GM21423 (cell line): ENCODE measurements around the gene UNC13B.
"Not testable (repeated sequence)": the region's sequence is repeated elsewhere in the genome, so short reads cannot be mapped to it uniquely, and the experiment has no call there.

Source experiments
- ATAC-seq: cut with Tn5 transposase; IDR thresholded peaks from one replicate; pipeline ENCODE4 v1.9.1; 2021; ENCODE audit warnings: mild to moderate bottlenecking, moderate library complexity; ENCODE audit not compliant: unreplicated experiment

UNC13B gene

DNA sequence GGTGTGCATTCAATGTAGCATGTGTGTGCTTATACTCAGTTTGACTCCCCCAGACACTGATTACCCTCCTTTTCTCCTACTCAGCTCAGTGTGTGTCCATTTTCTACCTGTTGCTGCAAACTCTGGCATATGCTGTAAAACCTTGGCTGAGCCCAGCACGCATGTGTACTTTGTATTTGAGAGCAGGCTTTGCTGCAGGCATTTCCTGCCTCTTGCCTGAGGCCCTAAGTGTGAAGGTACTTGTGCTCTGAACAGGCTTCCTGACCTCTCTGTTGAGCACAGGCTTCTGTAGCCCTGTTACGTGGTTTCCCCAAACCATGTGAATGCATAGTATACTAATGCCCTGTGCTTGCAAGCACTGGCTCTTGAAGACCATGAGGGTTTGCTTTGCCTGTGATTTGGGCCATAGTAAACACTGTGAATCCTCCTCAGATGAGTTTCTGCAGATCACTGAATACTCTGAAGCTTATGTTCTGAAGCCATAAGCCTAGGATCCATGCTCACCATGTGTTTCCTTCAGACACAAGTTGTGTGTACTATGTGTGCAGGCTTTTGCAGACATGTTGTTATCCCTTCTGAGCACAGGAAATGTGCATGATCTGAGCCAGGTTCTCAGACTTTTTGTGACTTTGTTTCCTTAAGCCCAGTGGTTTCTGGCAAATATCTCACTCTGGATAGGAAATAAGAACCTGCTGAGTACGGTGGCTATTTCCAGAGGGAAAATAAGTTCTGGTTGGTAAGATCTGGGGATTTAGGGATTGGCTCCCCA lies 203.2 kb downstream of the UNC13B start:
- no peak for ATAC-seq

DNA sequence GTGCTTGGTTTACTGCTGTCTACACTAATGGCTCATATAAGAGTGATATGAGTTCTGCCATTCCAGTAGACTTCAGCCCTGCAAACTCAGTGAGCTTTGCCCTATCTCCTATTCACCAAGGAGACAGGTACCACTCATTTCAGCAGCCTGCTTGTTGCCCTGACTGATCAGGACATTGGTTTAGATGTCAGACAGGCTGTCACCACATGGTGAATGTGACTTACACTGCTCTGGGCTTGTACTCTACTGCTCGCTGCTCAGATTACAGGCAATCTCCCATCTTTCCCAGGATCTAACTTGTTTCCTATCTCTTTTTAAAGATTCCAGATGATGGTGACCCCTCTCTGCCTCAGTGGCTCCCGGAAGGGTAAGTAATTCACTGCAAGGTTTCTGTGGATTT lies 204.8 kb downstream of the UNC13B start:
- no peak for ATAC-seq

DNA sequence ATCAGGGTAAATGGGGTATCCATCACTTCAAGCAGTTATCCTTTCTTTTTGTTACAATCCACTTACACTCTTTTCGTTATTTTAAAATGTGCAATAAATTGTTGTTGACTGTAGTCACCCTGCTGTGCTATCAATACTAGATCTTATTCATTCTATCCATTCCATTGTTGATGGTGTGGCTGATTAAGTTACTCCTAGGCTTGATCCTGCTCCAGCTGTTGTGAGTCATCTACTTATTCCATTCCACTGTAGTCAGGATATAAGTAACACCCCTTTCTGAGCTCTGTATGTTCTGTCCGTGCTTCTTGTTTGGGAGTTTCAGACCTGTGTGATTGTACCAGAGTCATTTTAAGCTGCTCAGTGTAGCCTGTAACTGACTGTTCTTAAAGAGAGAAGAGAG lies 205.6 kb downstream of the UNC13B start:
- no peak for ATAC-seq

DNA sequence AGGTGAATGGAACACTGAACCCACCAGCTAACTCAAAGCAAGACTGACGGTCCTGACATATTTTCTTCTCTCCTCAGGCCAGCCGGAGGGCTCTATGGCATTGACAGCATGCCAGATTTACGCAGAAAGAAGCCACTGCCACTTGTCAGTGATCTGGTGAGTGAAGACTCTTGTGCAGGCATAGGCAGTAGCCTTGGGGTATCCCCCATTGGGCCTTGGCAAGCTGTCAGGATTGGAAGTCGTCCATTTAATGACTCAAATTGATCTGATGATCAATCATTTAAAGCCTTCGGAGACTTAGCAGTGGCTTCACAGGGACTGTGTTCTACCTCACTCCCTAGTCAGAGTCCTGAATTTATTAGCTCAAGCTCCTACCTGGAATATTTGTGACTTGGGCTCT lies 208.4 kb downstream of the UNC13B start:
- no peak for ATAC-seq

DNA sequence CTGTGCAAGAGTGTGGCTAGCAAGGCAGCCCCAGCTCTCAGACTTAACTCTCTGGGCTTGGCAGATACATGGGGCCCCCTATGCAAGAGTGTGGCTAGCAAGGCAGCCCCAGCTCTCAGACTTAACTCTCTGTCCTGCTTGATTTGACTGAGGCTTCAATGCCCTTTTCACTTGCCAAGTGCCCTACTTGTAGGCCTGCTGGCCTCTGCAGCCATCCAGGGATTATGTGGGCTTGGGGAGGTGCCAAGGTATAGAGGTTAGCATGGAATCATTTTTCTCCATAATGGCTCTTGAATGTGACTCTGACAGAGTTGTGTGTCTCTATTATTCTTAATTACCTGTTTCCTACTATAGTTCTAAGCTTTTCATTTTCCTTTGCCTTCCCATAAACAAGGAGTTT lies 212.6 kb downstream of the UNC13B start:
- no peak for ATAC-seq

DNA sequence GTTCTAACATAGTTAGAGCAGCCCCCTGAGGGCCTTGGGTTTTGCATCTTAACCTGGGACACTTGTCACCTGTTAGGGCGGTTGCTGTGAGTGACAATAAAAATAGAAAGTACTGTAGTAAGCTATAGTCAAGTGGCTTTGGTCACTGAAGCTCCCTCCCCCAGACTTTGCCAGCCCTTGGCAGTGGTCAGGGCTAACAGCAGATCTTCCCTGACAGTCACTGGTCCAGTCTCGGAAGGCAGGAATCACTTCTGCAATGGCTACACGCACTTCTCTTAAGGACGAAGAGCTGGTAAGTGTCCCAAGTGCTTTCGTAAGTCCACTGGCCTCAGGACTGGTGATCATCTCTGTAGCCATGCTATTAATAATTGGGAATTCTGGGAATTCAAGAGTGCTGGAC lies 213.1 kb downstream of the UNC13B start:
- ATAC-seq: no peak

DNA sequence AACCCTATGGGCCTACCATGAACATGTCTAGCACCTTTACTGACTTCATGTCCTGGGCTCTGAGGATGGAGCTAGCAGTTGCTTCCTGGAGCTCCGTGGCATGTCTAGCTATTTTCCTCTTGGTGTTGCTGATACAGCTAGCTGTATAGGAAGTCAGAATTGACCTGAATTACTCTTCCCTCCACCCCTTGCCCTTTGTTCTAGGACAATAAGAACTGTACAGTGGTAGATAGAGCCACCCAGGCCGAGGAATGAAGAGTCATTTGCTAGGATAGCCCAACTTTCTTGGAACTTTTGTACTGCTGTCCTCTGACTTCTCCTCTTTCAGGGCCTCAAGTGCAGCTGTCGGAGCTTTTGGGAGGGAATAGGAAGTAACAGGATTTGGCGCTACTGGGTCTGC lies 218.2 kb downstream of the UNC13B start:
- ATAC-seq: no peak

DNA sequence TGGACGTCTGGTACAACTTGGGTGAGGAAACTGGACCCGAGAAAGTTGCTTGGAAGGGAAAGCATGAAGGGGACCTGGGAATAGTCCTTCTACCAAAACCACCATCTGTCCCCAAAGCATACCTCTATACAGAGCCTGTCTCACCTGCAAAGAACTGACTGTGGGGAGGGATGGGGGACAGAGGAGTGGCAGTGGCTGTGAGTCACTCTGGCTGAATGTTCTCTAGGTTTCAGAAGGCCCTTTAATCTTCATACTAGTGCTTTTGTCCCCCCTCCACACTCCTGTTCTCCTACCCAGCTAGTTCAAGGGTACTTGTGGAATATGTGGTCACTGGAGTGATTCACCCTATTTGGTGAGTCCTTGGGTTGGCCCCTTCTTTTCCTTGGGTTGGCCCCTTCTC lies 218.8 kb downstream of the UNC13B start:
- ATAC-seq: no peak

DNA sequence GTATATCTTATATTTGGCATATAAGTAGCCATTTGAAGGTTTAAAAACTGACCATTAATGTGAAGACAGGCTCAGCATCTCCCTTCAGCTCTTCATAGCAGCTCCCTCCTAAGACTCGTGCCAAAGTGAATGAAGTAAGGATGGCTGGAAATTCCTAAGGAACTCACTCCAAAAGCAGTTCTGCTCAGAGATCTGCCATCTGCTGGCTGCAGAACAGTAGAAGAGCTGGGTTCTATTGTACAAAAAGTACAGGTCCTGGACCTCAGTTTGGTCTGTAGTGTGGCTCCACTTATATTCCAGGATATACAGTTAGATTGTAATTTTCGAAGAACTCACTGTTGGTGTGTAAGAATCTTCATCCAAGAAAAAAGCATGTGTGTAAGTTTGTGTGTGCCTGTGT lies 223.2 kb downstream of the UNC13B start:
- ATAC-seq: no peak

DNA sequence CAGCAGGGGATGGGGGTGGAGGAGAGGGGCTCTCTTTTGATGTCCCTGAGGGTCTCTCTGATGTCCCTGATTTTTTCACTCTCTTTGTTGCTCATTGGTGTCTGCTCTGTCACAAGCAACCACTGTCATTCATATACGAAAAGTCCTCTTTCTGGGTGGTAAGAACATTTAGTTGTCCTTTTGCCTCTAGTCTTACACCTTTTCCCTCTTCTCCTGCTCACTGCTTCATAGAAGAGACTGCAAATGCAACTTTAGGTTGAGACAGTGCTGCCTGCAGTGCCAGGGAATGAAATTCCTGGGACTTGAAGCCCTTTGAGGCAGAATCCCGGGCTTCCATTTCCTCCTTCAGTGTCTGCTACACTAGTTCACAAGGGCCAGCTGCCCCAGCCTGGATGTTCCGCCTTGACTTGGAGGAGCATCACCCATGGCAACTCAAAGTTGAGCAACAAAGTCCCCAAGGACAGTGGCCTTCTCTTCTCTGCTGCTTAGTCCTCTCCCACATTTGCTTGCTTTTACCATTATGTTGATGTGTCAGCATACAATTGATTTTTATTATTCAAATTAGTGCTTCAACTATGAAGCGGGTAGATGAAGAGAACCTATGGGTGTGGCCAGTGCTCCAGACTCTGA lies 233.4 kb downstream of the UNC13B start:
- ATAC-seq: no peak

DNA sequence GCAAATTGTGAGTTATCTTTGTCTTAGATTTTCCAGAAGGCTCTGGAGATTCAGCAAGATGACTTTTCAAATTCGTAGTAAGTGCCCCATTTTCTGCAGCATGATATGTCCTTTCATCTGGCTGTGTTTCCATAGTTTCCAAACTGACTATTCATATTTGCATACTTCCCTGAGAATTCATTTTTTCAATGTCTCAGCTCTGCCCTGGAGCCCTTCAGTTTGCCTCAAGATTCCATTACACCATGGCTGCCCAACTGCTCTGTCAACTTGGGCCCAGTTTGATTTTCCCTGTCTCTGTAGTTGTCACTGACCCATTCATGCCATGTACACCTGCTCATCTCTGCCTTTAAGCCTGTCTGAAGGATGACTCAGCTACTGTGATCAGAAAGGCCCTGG lies 233.9 kb downstream of the UNC13B start:
- no peak for ATAC-seq

DNA sequence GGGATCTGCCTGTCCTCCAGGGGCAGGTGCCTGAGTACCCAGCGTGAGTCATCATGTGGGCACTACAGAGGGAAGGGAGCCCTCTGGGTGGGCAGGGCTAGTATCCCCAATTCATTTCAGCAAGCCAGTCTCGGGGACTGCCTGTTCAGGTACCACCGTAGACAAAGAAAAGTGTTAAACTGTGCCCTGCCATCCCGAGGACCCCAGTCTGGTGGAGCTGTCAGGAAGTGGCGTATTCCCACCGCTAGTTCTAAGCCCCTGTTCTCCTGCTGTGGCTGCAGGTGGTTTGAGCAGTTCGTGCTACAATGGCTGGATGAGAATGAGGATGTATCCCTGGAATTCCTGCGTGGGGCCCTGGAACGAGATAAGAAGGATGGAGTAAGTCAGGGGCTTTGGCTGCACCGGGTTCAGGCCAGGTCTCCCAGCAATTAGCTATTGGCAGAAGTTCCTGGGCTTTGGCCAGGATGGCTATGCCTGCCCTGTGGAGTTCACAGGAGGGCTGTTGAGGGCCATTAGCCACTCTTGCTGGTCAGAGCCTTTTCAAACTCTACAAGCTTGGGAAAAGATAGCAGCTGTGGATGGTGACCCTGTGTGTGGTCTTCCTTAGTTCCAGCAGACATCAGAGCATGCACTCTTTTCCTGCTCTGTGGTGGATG lies 234.9 kb downstream of the UNC13B start:
- ATAC-seq: no peak

DNA sequence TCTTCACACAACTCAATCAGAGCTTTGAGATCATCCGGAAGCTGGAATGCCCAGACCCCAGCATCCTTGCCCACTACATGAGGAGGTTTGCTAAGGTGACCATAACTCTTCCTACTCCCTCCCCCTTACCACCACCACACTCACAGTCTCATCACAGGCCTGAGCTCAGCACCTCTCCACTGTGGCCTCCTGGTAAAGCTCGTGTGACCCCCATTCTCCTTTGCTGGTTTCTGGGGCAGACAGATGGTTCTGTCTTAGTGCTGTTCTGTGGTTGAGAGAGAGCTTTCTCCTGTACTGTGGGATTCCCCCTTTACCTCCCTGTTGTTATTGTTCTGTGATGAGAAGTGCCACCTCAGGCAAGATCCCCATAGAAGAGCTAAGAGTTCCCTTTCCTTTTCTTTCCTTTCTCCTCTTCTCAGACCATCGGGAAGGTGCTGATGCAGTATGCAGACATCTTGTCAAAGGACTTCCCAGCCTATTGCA lies 235.4 kb downstream of the UNC13B start:
- ATAC-seq: no peak

DNA sequence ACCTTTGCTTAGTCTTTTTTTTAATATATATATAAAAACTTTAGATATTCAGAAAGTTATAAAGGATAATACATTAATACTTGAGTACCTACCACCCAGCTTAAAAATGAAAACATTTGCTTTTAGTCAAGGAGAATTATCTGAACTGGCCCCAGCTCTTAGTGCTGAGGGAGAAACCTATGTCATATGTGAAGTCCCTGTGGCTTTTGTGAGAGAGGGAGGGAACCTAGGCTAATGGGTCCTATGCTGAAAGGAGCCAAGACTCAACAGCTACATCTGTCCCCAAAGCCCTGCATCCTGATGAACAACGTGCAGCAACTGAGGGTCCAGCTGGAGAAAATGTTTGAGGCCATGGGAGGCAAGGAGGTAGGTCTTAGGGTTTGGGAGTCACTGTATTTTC lies 236.1 kb downstream of the UNC13B start:
- no peak for ATAC-seq

DNA sequence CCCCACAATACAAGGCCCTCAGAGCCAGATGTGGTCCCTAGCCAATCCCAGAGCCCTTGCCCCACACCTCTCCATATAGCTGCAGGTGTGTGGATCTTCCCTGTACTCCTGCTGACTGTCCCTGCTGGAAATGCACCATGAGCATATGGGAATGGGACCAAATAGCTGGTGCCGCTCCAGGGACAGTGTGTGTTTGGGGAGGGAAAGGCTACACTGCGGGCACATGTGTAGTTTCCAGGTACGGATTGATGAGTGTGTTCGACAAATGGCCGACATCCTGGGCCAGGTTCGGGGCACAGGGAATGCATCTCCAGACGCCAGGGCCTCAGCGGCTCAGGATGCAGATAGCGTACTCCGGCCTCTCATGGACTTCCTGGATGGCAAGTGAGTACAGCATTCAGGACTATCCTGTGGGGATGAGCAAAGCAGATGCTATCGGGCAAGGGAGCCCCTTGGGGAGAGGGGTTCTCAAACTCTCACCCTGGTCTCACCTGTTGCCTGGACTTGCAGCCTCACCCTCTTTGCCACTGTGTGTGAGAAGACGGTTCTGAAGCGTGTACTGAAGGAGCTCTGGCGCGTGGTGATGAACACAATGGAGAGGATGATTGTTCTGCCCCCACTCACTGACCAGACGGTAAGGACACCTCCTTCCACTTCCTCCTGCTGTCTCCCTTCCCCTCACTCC lies 237.0 kb downstream of the UNC13B start:
- ATAC-seq: no peak

DNA sequence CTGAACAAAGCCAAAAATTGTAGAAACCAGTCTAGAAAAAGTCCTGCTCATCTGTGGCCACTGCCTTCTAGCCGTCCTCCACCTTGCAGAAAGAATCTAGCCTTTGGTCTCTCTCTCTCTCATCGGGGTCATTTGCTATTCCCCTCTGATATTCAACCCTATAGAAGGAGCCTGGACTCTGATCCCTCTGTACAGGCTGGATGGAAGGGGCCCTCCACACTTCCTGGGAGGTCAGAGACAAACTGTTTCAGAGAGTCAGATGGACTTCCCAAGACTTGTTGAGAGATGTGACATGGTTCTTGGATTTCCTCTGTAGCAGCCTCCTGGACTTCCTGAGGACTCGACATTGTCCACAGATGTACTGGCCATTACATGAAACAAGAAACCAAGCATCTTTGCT lies 243.1 kb downstream of the UNC13B start:
- ATAC-seq: no peak

DNA sequence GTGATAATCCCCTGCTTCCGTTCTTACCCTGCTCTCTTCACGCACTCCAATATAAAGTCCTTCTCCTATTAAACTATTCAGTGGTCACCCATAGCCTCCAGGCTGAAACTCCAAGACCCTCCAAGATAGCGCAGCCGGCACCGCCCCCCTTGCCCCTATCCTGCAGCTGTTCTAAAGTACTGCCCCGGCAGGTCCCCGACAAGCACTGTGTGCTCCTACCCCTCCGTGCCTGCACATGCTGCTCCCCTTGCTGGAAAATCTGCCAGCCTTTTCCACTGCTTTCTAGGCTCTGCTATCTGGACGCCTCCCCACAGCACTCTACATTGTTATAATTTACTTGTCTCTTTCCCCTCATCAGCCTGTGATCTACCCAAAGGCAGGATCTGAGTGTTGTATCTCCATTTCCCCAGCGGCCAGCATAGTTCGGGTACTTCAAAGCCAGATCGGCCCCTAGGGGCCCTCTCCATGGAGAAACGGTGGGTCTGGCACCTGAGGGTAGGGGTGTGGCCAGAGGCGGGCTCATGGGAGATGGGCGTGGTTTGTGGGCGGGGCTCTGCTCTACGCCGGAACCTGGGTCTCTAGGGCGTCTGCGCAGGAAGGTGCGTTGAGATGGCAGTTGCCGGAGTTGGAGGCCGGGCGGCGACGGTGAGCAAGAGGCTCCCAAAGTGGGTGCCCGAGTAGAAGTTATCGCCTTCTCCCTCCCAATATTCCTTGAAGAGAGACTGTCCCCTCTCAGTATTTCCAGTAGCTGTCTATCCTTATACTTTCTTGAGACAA lies 244.6 kb downstream of the UNC13B start:
- no peak for ATAC-seq

DNA sequence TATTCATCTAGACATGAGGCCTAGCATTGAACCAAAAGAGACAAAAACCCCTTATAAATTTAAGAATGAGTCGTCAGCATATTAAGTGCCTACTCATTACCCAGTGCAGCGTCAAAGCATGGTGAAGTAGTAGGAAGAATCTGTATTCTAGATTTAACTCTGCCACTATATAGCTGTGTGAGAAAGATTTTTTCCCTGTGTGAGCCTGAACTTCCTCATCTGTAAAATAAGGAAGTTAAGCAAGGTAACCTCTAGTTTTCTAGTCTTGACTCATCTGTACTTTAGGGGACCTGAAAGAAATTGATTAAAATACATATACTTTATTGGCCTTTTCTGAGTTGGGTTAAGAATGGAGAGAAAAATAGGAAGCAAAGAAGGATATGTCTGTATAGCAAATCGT lies 246.0 kb downstream of the UNC13B start:
- no peak for ATAC-seq

DNA sequence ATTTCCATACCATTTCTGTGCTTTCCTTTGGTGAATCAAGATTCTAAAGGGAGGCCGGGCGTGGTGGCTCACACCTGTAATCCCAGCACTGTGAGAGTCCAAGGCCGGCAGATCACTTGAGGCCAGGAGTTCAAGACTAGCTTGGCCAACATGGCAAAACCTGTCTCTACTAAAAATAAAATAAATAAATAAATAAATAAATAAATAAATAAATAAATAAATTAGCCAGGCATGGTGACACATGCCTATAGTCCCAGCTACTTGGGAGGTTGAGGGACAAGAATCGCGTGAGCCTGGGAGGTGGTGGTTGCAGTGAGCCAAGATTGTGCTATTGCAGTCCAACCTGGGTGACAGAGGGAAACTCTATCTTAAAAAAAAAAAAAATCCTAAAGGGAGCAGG lies 247.6 kb downstream of the UNC13B start:
- ATAC-seq: not testable (repeated sequence)

DNA sequence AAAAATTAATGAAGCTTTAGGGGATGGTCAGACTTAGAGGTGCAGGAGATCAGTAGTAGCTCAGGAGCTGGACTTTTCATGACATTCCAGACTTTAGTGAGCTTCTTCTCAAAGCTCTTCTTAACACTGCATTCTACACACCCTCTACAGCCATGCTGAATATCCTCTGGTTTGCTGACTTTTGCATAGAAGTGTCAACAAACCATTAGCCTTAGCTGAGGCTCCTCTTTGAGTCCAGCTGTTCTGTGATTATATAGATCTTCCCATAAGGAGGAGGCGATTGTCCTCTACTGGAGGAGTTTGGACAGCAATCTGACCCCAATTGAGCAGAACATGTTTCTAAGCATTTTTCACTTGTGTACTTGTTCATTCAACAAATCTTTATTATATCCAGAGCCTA lies 253.1 kb downstream of the UNC13B start:
- no peak for ATAC-seq
